Neuronal stem cell (in vitro differentiated cells): ENCODE data around the gene RAB25.
"Not testable (repeated sequence)": the region's sequence is repeated elsewhere in the genome, so short reads cannot be mapped to it uniquely, and the experiment has no call there.

Experiments
- DNase-seq: peaks from one replicate; pipeline ENCODE4 v3.0.0-alpha.2; 2013; ENCODE audit warnings: low spot score
- H2AFZ ChIP-seq: one replicate; pipeline ENCODE4 v1.6.1; 2013; ENCODE audit warnings: mild to moderate bottlenecking, low read length, inconsistent platforms
- H2AK5ac ChIP-seq: 2 replicates; pipeline ENCODE4 v1.6.1; 2013; ENCODE audit warnings: low read depth, mild to moderate bottlenecking, inconsistent platforms, low read length, moderate library complexity, mixed read lengths
- H2BK120ac ChIP-seq: 2 replicates; pipeline ENCODE4 v1.6.1; 2013; ENCODE audit warnings: low read depth, mild to moderate bottlenecking, inconsistent platforms, low read length, moderate library complexity, mixed read lengths
- H2BK12ac ChIP-seq: one replicate; pipeline ENCODE4 v1.6.1; 2013; ENCODE audit warnings: low read length, inconsistent platforms
- H2BK15ac ChIP-seq: 2 replicates; pipeline ENCODE4 v1.6.1; 2013; ENCODE audit warnings: mild to moderate bottlenecking, low read length, inconsistent platforms, mixed read lengths
- H2BK5ac ChIP-seq: one replicate; pipeline ENCODE4 v1.6.1; 2013; ENCODE audit warnings: inconsistent platforms, mild to moderate bottlenecking, low read length, moderate library complexity
- H3K14ac ChIP-seq: one replicate; pipeline ENCODE4 v1.6.1; 2013; ENCODE audit warnings: low read length, inconsistent platforms
- H3K18ac ChIP-seq: 2 replicates; pipeline ENCODE4 v1.6.1; 2013; ENCODE audit warnings: low read length, inconsistent platforms
- H3K23ac ChIP-seq: 2 replicates; pipeline ENCODE4 v1.6.1; 2013; ENCODE audit warnings: low read depth, mild to moderate bottlenecking, mixed read lengths, low read length, inconsistent platforms; ENCODE audit not compliant: poor library complexity
- H3K27ac ChIP-seq: replicated peaks from 3 replicates; pipeline ENCODE4 v1.5.1; 2013; ENCODE audit warnings: low read length, inconsistent platforms
- H3K27me3 ChIP-seq, 3 experiments: 2 replicates each; pipeline ENCODE4 v1.6.1; 2013; ENCODE audit warnings: low read length in 3 of 3, mild to moderate bottlenecking in 2 of 3, inconsistent platforms in 1 of 3, low read depth in 1 of 3, mixed read lengths in 1 of 3, moderate library complexity in 1 of 3; ENCODE audit not compliant: control insufficient read depth in 3 of 3, insufficient read depth in 3 of 3
- H3K36me3 ChIP-seq, 2 donors: replicated peaks in 1 of 2; 2 replicates each; pipeline ENCODE4 v1.6.1; 2013; ENCODE audit warnings: low read length in 2 of 2; ENCODE audit not compliant: control insufficient read depth in 2 of 2, insufficient read depth in 2 of 2
- H3K4ac ChIP-seq: 2 replicates; pipeline ENCODE4 v1.6.1; 2013; ENCODE audit warnings: inconsistent platforms, mild to moderate bottlenecking, low read length, moderate library complexity
- H3K4me1 ChIP-seq, 2 donors: 1 replicate in 1 of 2; 2 replicates in 1 of 2; pipeline ENCODE4 v1.6.1; 2013; ENCODE audit warnings: low read length in 2 of 2, low read depth in 1 of 2; ENCODE audit not compliant: control insufficient read depth in 2 of 2, insufficient read depth in 1 of 2
- H3K4me2 ChIP-seq: one replicate; pipeline ENCODE4 v1.6.1; 2013; ENCODE audit warnings: mild to moderate bottlenecking, low read length, inconsistent platforms; ENCODE audit not compliant: insufficient read depth, poor library complexity, severe bottlenecking
- H3K4me3 ChIP-seq, 2 donors: 2 replicates each; pipeline ENCODE4 v1.5.1; 2013; ENCODE audit warnings: low read length in 2 of 2, mild to moderate bottlenecking in 2 of 2, inconsistent platforms in 1 of 2, moderate library complexity in 1 of 2
- H3K79me1 ChIP-seq: one replicate; pipeline ENCODE4 v1.6.1; 2013; ENCODE audit warnings: low read depth, mild to moderate bottlenecking, inconsistent platforms, low read length, moderate library complexity
- H3K9ac ChIP-seq: one replicate; pipeline ENCODE4 v1.6.1; 2013; ENCODE audit warnings: mild to moderate bottlenecking, low read depth, low read length, inconsistent platforms; ENCODE audit not compliant: poor library complexity
- H3K9me3 ChIP-seq, 2 donors: replicated peaks in 1 of 2; 2 replicates each; pipeline versions ENCODE3 to v1.6.1; 2013; ENCODE audit warnings: low read length in 2 of 2, mild to moderate bottlenecking in 2 of 2, inconsistent platforms in 1 of 2, low read depth in 1 of 2, mixed read lengths in 1 of 2, moderate library complexity in 1 of 2; ENCODE audit not compliant: control insufficient read depth in 2 of 2, insufficient read depth in 1 of 2
- H4K8ac ChIP-seq: one replicate; pipeline ENCODE4 v1.6.1; 2013; ENCODE audit warnings: low read depth, mild to moderate bottlenecking, inconsistent platforms, low read length, moderate library complexity
- H4K91ac ChIP-seq: one replicate; pipeline ENCODE4 v1.6.1; 2013; ENCODE audit warnings: low read length, low read depth, mild to moderate bottlenecking, inconsistent platforms; ENCODE audit not compliant: poor library complexity
- WGBS, 2 donors: extraction: QIAGEN DNeasy Blood & Tissue Kit; methylation state at CpG; one replicate each; pipeline ENCODE4 v1.1.7; 2013; ENCODE audit warnings: missing lambda C conversion rate in 2 of 2, mixed read lengths in 1 of 2; ENCODE audit not compliant: insufficient read length in 2 of 2, insufficient replicate concordance in 1 of 2; ENCODE audit errors: extremely low coverage in 2 of 2; 5-methylcytosine and 5-hydroxymethylcytosine counted together

Gene RAB25

GRCh38 chr1:156071332-156071816 is 10.4 kb downstream of the RAB25 start:
- not testable (repeated sequence) for H3K18ac ChIP-seq, H2BK120ac ChIP-seq, H2AK5ac ChIP-seq, H3K4me2 ChIP-seq, H3K14ac ChIP-seq, H3K4me3 ChIP-seq, H2AFZ ChIP-seq, H4K8ac ChIP-seq, H4K91ac ChIP-seq, H2BK12ac ChIP-seq, H3K23ac ChIP-seq, H3K27me3 ChIP-seq, H2BK15ac ChIP-seq, H3K4ac ChIP-seq, H3K9ac ChIP-seq, DNase-seq, H3K79me1 ChIP-seq, H3K9me3 ChIP-seq, H2BK5ac ChIP-seq
- WGBS, 2 donors = no CpG with 5 or more reads among the region's 7 CpGs
- H3K4me1 ChIP-seq = peaks cover 36 to 44% of the 10 kb centered on the region in 2 donors
- H3K27ac ChIP-seq = peak overlapping the region; percentile 41
- peaks cover 5 to 48% of the 10 kb centered on the region in 2 donors for H3K36me3 ChIP-seq

GRCh38 chr1:156072251-156072650 is 11.3 kb downstream of the RAB25 start:
- H3K27ac ChIP-seq = no peak overlapping the region
- H2BK15ac ChIP-seq = no peak overlapping the region
- no peak overlapping the region for H4K91ac ChIP-seq
- H4K8ac ChIP-seq = no peak overlapping the region
- H2BK12ac ChIP-seq = no peak overlapping the region
- no peak overlapping the region for H3K9ac ChIP-seq
- H3K36me3 ChIP-seq = peaks cover 10 to 57% of the 10 kb centered on the region in 2 donors
- no CpG with 5 or more reads among the region's 6 CpGs for WGBS, 2 donors
- H2BK5ac ChIP-seq = no peak overlapping the region
- H3K79me1 ChIP-seq = peaks cover 6% of the 10 kb centered on the region
- H3K18ac ChIP-seq = no peak overlapping the region
- H3K4me3 ChIP-seq = no peak overlapping the region
- H3K4me1 ChIP-seq = peaks cover 40 to 51% of the 10 kb centered on the region in 2 donors
- H3K14ac ChIP-seq = no peak overlapping the region
- no peak overlapping the region for H3K4ac ChIP-seq
- H2AFZ ChIP-seq = no peak overlapping the region
- H2BK120ac ChIP-seq = no peak overlapping the region
- no peak overlapping the region for H3K4me2 ChIP-seq
- H3K9me3 ChIP-seq = no peaks in the 10 kb centered on the region
- no peak overlapping the region for H3K23ac ChIP-seq
- H3K27me3 ChIP-seq = no peaks in the 10 kb centered on the region
- no peak for DNase-seq
- H2AK5ac ChIP-seq = no peak overlapping the region

DNA sequence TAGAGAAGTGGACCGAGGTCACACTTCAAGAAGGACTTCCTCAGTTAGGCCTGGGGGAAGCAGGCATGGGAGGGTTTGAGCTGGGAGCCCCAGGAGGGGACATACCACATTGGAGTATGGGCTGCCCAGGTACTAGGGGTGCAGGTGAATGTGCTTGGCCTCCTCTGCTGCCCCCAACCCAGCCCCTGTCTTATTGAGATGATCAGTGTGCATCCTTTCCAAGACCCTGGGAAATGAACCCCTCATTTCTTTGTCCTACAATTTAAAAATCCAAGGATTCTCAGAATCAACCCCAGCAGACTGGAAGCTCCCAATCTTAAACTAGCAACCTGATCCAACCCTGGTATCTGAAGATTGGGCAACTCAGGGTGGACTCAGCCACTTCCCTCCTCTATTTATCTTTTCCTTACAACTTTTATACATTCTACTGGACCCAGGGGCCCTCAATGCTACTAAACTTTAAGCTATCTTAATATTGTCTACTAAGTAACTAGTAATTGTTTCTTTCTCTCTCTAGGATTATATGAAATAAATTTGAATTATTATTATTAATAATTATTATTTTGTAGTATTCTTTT is 12.2 kb downstream of the RAB25 start:
- Histone ChIP-seq H3K27ac (no peak overlapping the region), H2BK5ac (no peak overlapping the region), H2BK120ac (no peak overlapping the region), H3K4me1 (peaks cover 46 to 60% of the 10 kb centered on the region in 2 donors), H2BK15ac (no peak overlapping the region), H3K4me2 (no peak overlapping the region), H3K18ac (peak overlapping the region; percentile 27), H3K79me1 (peaks cover 6% of the 10 kb centered on the region), H2AK5ac (no peak overlapping the region), H3K27me3 (no peaks in the 10 kb centered on the region), H3K14ac (no peak overlapping the region), H4K91ac (no peak overlapping the region), H3K4ac (no peak overlapping the region), H3K9ac (no peak overlapping the region), H4K8ac (no peak overlapping the region), H3K23ac (no peak overlapping the region), H2AFZ (no peak overlapping the region), H3K36me3 (peaks cover 16 to 66% of the 10 kb centered on the region in 2 donors), H3K4me3 (no peak overlapping the region), H2BK12ac (no peak overlapping the region), H3K9me3 (no peaks in the 10 kb centered on the region)
- DNase-seq = no peak
- no CpG with 5 or more reads among the region's 1 CpG for WGBS, 2 donors

DNA sequence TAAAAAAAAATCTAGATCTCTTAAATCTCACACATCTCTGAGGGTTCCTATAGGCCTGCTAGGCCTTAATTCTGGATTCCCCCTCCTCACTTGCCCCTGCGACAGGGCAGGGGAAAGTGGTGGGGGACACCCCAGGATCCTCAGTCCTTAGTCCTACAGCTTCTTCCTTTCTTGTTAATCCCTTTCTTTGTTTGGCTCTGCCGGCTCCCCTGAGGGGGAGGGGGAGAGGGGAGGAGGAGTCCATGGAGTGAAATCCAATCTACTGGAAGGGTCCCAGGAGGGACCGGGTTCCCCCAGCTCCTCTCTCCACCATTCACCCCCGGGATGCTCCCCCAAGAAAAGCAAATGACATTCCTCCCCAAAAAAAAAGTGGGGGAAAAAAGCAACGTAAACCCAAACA is 12.8 kb downstream of the RAB25 start:
- no peak overlapping the region for H3K4me2 ChIP-seq

More for the DNA sequence above, 12.8 kb downstream of the RAB25 start:
- Histone ChIP-seq H3K18ac (no peak overlapping the region), H2BK15ac (no peak overlapping the region), H2BK120ac (no peak overlapping the region), H3K14ac (no peak overlapping the region), H2BK5ac (no peak overlapping the region), H2AK5ac (no peak overlapping the region), H3K4ac (no peak overlapping the region), H3K4me3 (no peak overlapping the region), H2AFZ (no peak overlapping the region), H3K79me1 (peaks cover 6% of the 10 kb centered on the region), H3K4me1 (peaks cover 50 to 64% of the 10 kb centered on the region in 2 donors), H3K36me3 (peaks cover 16 to 72% of the 10 kb centered on the region in 2 donors), H4K8ac (no peak overlapping the region), H3K9me3 (no peaks in the 10 kb centered on the region), H2BK12ac (no peak overlapping the region), H3K27me3 (no peaks in the 10 kb centered on the region), H3K23ac (no peak overlapping the region), H3K27ac (no peak overlapping the region), H4K91ac (no peak overlapping the region), H3K9ac (no peak overlapping the region)
- WGBS, 2 donors = no CpG with 5 or more reads among the region's 5 CpGs
- no peak for DNase-seq
